ENCODE measurements around the gene ATP10B.

GRCh38 chr5:160869989-160870521 is 18.0 kb upstream of the ATP10B start:
- TF ChIP-seq CTCF (conservative IDR thresholded peaks at IDR 0.05; ENCODE audit: low read length): no peak
- no peak for TF ChIP-seq EZH2phosphoT487 (IDR thresholded peaks at IDR 0.05; ENCODE audit: borderline replicate concordance, low read depth, low read length)
